GM19193 (cell line): Measurements from ENCODE around the gene CD83.

Experiments used
- POLR2A ChIP-seq: IDR thresholded peaks from 4 replicates; pipeline ENCODE4 v1.6.1; 2011; ENCODE audit not compliant: insufficient read depth, insufficient read length; ENCODE audit errors: extremely low read depth

Gene CD83

GRCh38 chr6:14128012-14128411 lies 10.4 kb downstream of the CD83 start:
- TF ChIP-seq POLR2A = no peak

- no peak for TF ChIP-seq POLR2A
Measured at GRCh38 chr6:14128746-14129145, 11.2 kb downstream of the CD83 start.

- no peak for TF ChIP-seq POLR2A
Measured at GRCh38 chr6:14129575-14129974, 12.0 kb downstream of the CD83 start.

GRCh38 chr6:14130435-14131075 lies 13.0 kb downstream of the CD83 start:
- no peak for TF ChIP-seq POLR2A

GRCh38 chr6:14131579-14131978 lies 14.0 kb downstream of the CD83 start:
- TF ChIP-seq POLR2A = no peak

- no peak for TF ChIP-seq POLR2A
Measured at GRCh38 chr6:14132244-14132920, 14.8 kb downstream of the CD83 start.

- TF ChIP-seq POLR2A = no peak
Measured at GRCh38 chr6:14132921-14133275, 15.3 kb downstream of the CD83 start.

- peak; percentile 22 for TF ChIP-seq POLR2A
Measured at GRCh38 chr6:14134211-14134910, 16.8 kb downstream of the CD83 start.

- TF ChIP-seq POLR2A = no peak
Measured at GRCh38 chr6:14135893-14136539, 18.4 kb downstream of the CD83 start.

- no peak for TF ChIP-seq POLR2A
Measured at GRCh38 chr6:14138701-14139215, 21.2 kb downstream of the CD83 start.

- TF ChIP-seq POLR2A = no peak
Measured at GRCh38 chr6:14141351-14142062, 23.9 kb downstream of the CD83 start.

- no peak for TF ChIP-seq POLR2A
Measured at GRCh38 chr6:14142063-14142450, 24.5 kb downstream of the CD83 start.

GRCh38 chr6:14142511-14143223 lies 25.1 kb downstream of the CD83 start:
- TF ChIP-seq POLR2A = no peak

GRCh38 chr6:14143305-14143704 lies 25.7 kb downstream of the CD83 start:
- no peak for TF ChIP-seq POLR2A
